ENCODE measurements around the gene MAMLD1. TPM values are rescaled to one million over a fixed set of nuclear protein-coding genes. Genes with fewer than 3 reads are reported as not detected.

The MAMLD1 gene
- total RNA-seq, 3 donors from 2014 or later (not counting 1 experiment from before 2014, with no cell fraction given), result 0.23 to 1.1 (median 0.45) TPM

DNA sequence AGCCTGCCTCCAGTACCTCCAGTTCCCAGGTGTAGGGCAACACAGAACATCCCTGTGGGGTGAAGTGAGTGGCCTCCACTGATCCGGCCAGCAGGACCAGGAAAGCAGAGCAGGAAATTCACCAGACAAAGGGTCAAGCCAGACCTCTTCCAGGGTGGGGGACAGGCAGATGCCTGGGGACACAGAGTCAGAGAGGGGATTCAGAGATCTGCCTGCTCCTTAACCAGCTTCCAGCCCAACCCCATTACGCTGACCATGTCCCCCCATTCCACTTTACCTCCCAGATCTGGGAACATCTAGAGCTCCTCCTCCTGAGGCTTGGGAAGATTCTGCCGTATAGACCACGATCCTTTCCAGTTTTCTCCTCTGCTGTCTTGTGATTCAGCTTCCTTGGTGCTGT is 132.4 kb downstream of the MAMLD1 start:
- TF ChIP-seq, protein P1, sequence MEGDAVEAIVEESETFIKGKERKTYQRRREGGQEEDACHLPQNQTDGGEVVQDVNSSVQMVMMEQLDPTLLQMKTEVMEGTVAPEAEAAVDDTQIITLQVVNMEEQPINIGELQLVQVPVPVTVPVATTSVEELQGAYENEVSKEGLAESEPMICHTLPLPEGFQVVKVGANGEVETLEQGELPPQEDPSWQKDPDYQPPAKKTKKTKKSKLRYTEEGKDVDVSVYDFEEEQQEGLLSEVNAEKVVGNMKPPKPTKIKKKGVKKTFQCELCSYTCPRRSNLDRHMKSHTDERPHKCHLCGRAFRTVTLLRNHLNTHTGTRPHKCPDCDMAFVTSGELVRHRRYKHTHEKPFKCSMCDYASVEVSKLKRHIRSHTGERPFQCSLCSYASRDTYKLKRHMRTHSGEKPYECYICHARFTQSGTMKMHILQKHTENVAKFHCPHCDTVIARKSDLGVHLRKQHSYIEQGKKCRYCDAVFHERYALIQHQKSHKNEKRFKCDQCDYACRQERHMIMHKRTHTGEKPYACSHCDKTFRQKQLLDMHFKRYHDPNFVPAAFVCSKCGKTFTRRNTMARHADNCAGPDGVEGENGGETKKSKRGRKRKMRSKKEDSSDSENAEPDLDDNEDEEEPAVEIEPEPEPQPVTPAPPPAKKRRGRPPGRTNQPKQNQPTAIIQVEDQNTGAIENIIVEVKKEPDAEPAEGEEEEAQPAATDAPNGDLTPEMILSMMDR (IDR thresholded peaks at IDR 0.05), result no peak
- DNase-seq (no peak), ATAC-seq (no peak)
- Histone ChIP-seq H3K4me1 (ENCODE audit: control insufficient read depth, insufficient read depth, low read length) (no peaks in the 10 kb centered on the region), H3K36me3 (ENCODE audit: control insufficient read depth, insufficient read depth, low read length) (no peaks in the 10 kb centered on the region), H3K27me3 (ENCODE audit: control insufficient read depth, insufficient read depth, low read length) (no peaks in the 10 kb centered on the region), H3K27ac (ENCODE audit: low read length) (no peak overlapping the region), H3K9me3 (ENCODE audit: control insufficient read depth, insufficient read depth, low read length) (no peaks in the 10 kb centered on the region), H3K4me3 (ENCODE audit: low read length) (no peak overlapping the region)
- no peaks in the 10 kb centered on the region for H3K36me3 Mint-ChIP-seq
- H3K4me1 Mint-ChIP-seq, result no peaks in the 10 kb centered on the region
- H3K27me3 Mint-ChIP-seq (ENCODE audit: low read depth in 2 of 2), result peaks cover 3 to 29% of the 10 kb centered on the region in 2 donors
- intact Hi-C loops (cut with micrococcal nuclease), result no loop called here
- H3K9me3 Mint-ChIP-seq, result no peaks in the 10 kb centered on the region
- no peak overlapping the region for H3K27ac Mint-ChIP-seq
- WGBS (ENCODE audit: insufficient coverage), result 67% methylated on average over 4 of the region's 4 CpGs
- no peak overlapping the region for H3K4me3 Mint-ChIP-seq

DNA sequence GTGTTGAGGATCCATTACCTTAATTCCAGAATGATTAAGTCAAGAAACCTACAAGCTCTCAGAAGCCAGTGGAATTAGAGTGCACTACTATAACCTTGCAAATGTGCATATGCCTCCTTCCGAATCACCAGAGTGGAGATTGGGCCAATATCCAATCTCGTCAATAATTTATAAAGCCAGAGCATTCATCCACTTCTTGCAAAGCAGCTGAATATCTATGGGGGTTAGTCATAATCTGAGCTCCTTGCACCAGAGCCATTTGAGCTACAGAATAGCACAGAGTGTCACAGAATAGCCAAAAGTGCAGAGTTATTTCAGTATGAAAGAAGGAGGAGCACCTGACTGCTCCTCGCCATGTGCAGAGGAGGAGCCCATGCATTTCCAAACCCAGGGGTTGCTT is 136.1 kb downstream of the MAMLD1 start:
- intact Hi-C loops (cut with micrococcal nuclease), result no loop called here
- H3K4me3 Mint-ChIP-seq, result no peak overlapping the region
- H3K27ac Mint-ChIP-seq, result no peak overlapping the region
- Histone ChIP-seq H3K9me3 (ENCODE audit: control insufficient read depth, insufficient read depth, low read length) (no peaks in the 10 kb centered on the region), H3K4me3 (ENCODE audit: low read length) (no peak overlapping the region), H3K27me3 (ENCODE audit: control insufficient read depth, insufficient read depth, low read length) (no peaks in the 10 kb centered on the region), H3K4me1 (ENCODE audit: control insufficient read depth, insufficient read depth, low read length) (no peaks in the 10 kb centered on the region), H3K36me3 (ENCODE audit: control insufficient read depth, insufficient read depth, low read length) (no peaks in the 10 kb centered on the region), H3K27ac (ENCODE audit: low read length) (no peak overlapping the region)
- H3K9me3 Mint-ChIP-seq, result no peaks in the 10 kb centered on the region
- no peaks in the 10 kb centered on the region for H3K4me1 Mint-ChIP-seq
- no peak for DNase-seq
- H3K36me3 Mint-ChIP-seq, result no peaks in the 10 kb centered on the region
- 80% methylated on average over 1 of the region's 3 CpGs for WGBS (ENCODE audit: insufficient coverage)
- no peak for ATAC-seq
- peaks cover 3 to 34% of the 10 kb centered on the region in 2 donors for H3K27me3 Mint-ChIP-seq (ENCODE audit: low read depth in 2 of 2)
- TF ChIP-seq, protein P1 (IDR thresholded peaks at IDR 0.05), result no peak

DNA sequence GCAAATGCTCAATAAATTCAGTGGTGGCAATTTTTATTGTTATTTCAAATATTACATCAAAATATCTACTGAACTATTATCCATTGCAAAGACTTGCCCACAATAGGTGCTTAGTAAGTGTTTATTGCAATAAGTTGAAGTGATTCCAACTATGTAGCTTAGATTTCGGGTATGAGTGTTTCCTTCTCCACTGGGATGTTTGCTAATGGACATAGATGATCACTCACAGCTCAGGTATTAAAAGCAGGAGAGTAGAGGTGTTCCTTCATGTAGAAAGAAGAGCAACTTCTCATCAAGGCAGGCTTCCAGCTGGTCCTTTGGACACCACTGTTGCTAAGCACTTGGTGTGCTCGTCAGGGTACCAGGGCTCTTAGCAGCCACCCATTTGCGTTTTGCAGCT is 139.0 kb downstream of the MAMLD1 start:
- H3K27ac ChIP-seq (ENCODE audit: low read length), result no peak overlapping the region
- intact Hi-C loops (cut with micrococcal nuclease), result no loop called here
- H3K36me3 Mint-ChIP-seq, result no peaks in the 10 kb centered on the region
- H3K27me3 Mint-ChIP-seq (ENCODE audit: low read depth in 2 of 2), result peaks cover 3 to 23% of the 10 kb centered on the region in 2 donors
- H3K4me3 ChIP-seq (ENCODE audit: low read length), result no peak overlapping the region
- no peak overlapping the region for H3K4me3 Mint-ChIP-seq
- DNase-seq, result no peak
- no peaks in the 10 kb centered on the region for H3K9me3 Mint-ChIP-seq
- ATAC-seq, result no peak
- WGBS (ENCODE audit: insufficient coverage), result 85% methylated on average over 3 of the region's 3 CpGs
- H3K9me3 ChIP-seq (ENCODE audit: control insufficient read depth, insufficient read depth, low read length), result no peaks in the 10 kb centered on the region
- H3K27ac Mint-ChIP-seq, result no peak overlapping the region
- H3K36me3 ChIP-seq (ENCODE audit: control insufficient read depth, insufficient read depth, low read length), result no peaks in the 10 kb centered on the region
- no peaks in the 10 kb centered on the region for H3K4me1 ChIP-seq (ENCODE audit: control insufficient read depth, insufficient read depth, low read length)
- no peaks in the 10 kb centered on the region for H3K4me1 Mint-ChIP-seq
- TF ChIP-seq, protein P1 (IDR thresholded peaks at IDR 0.05), result no peak
- no peaks in the 10 kb centered on the region for H3K27me3 ChIP-seq (ENCODE audit: control insufficient read depth, insufficient read depth, low read length)

Measured in natural killer cell (primary cell).